Measurements from ENCODE around the gene ZNF45.

The ZNF45 gene

DNA sequence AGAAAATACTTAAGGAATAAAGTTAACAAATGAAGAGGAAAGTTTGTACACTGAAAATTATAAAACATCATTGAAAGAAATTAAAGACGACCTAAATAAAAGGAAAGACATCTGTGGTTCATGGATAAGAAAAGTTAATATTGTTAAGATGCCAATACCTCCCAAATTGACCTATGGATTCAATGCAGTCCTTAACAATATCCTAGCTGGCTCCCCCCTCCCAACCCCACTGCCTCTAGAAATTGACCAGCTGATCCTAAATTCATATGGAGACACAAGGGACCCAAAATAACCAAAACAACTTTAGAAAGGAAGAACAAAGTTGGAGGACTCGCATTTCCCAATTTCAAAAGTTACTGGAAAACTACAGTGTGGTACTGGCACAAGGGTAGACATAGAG is 28.3 kb downstream of the ZNF45 start:
- Histone ChIP-seq H3K27ac (no peak overlapping the region), H3K36me3 (peaks cover 9% of the 10 kb centered on the region), H3K4me3 (ENCODE audit: low read depth, low read length) (no peak overlapping the region), H3K9me3 (ENCODE audit: severe bottlenecking) (peaks cover 14% of the 10 kb centered on the region), H3K27me3 (ENCODE audit: insufficient read depth, low read depth, severe bottlenecking) (no peaks in the 10 kb centered on the region)
- TF ChIP-seq, protein P1, sequence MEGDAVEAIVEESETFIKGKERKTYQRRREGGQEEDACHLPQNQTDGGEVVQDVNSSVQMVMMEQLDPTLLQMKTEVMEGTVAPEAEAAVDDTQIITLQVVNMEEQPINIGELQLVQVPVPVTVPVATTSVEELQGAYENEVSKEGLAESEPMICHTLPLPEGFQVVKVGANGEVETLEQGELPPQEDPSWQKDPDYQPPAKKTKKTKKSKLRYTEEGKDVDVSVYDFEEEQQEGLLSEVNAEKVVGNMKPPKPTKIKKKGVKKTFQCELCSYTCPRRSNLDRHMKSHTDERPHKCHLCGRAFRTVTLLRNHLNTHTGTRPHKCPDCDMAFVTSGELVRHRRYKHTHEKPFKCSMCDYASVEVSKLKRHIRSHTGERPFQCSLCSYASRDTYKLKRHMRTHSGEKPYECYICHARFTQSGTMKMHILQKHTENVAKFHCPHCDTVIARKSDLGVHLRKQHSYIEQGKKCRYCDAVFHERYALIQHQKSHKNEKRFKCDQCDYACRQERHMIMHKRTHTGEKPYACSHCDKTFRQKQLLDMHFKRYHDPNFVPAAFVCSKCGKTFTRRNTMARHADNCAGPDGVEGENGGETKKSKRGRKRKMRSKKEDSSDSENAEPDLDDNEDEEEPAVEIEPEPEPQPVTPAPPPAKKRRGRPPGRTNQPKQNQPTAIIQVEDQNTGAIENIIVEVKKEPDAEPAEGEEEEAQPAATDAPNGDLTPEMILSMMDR (IDR thresholded peaks at IDR 0.05; ENCODE audit: low read depth, low read length), result no peak
- DNase-seq, result no peak

DNA sequence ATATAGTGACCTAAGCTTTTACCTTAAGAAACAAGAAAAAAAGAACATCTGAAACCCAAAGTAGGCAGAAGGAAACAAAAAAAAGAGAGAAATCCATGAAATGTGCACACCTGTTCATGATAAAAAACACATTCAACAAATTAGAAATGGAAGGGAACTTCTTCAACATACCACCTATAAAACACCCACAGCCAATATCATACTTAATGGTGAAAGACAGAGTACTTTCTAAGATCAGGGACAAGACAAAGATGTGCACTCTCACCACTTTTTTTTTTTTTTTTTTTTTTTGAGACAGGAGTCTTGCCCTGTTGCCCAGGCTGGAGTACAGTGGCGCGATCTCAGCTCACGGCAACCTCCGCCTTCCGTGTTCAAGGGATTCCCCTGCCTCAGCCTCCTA is 29.2 kb downstream of the ZNF45 start:
- peaks cover 16% of the 10 kb centered on the region for H3K9me3 ChIP-seq (ENCODE audit: severe bottlenecking)
- H3K36me3 ChIP-seq, result peaks cover 5% of the 10 kb centered on the region
- no peak overlapping the region for H3K27ac ChIP-seq
- H3K4me3 ChIP-seq (ENCODE audit: low read depth, low read length), result no peak overlapping the region
- DNase-seq, result no peak
- no peaks in the 10 kb centered on the region for H3K27me3 ChIP-seq (ENCODE audit: insufficient read depth, low read depth, severe bottlenecking)
- TF ChIP-seq, protein P1 (IDR thresholded peaks at IDR 0.05; ENCODE audit: low read depth, low read length), result no peak

DNA sequence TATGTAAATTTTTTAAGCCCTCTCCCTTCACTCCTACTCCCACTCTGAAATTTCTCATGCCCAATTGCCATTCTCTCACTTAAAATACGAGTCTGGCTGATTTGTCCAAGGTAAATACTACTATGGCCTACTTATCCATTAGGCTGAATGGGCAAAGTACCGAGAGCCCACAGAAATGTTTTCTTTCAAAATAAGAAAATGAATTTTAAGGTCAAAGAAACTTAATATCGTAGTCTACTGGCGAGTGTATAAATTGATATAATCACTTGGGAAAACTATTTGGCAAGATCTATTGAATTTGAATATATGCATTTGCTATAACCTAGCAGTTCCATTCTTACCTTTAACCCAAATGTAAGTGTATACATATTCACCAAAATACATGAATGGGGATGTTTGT is 32.7 kb downstream of the ZNF45 start:
- Histone ChIP-seq H3K9me3 (ENCODE audit: severe bottlenecking) (peaks cover 16% of the 10 kb centered on the region), H3K4me3 (ENCODE audit: low read depth, low read length) (peak overlapping the region; percentile 81), H3K27ac (no peak overlapping the region), H3K36me3 (peaks cover 5% of the 10 kb centered on the region), H3K27me3 (ENCODE audit: insufficient read depth, low read depth, severe bottlenecking) (no peaks in the 10 kb centered on the region)
- TF ChIP-seq, protein P1 (IDR thresholded peaks at IDR 0.05; ENCODE audit: low read depth, low read length), result no peak
- DNase-seq, result no peak

DNA sequence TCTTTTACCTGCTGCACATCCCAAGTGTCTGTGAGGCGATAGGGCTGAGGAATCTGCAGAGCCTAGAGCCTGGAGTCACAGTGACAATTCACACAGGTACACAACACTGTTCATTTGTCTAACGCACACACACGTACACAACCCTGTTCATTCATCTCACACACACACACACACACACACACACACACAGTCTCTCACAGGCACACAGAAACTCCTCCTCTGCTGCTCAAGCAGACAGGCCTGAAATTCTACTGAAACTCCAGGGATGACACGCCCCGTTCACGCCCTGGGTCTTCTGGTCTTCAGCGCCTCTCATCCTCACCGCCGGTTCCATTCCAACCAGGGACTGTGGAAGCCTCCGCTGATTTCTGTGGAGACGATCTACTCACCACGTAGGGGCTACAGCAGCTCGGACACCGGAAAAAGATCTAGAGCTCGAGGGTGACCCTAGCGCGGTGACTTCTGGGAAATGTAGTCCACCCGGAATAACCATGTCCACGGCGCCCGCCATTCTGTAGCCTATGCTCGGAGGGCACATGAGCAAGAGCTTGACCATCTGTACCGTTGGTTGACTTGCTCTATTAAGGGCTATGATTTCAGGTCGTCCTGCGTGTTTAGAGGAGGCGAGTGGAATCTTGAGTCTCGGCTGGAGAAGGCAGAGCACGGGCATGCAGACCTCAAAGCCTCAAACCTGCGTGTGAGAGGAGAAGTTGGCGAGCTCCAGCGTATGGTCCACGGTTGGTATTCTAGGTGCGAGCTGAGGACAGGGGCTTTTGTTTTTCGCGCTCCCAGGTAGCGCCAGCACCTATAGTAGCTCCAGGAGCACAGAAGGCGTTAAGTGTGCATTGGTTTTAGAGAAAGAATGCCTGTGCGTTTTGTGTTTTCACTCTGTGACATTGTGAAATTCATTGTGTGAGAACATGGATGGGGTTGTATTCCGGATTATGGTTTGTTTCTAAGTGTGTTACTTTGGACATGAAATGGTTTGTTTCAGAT is 33.4 kb downstream of the ZNF45 start:
- TF ChIP-seq, protein P1 (IDR thresholded peaks at IDR 0.05; ENCODE audit: low read depth, low read length), result no peak
- peak overlapping the region; percentile 57 for H3K27ac ChIP-seq
- peak overlapping the region; percentile 81 for H3K4me3 ChIP-seq (ENCODE audit: low read depth, low read length)
- peaks cover under 1% of the 10 kb centered on the region for H3K36me3 ChIP-seq
- peak; percentile 87 for DNase-seq
- H3K27me3 ChIP-seq (ENCODE audit: insufficient read depth, low read depth, severe bottlenecking), result no peaks in the 10 kb centered on the region
- H3K9me3 ChIP-seq (ENCODE audit: severe bottlenecking), result peaks cover 16% of the 10 kb centered on the region

DNA sequence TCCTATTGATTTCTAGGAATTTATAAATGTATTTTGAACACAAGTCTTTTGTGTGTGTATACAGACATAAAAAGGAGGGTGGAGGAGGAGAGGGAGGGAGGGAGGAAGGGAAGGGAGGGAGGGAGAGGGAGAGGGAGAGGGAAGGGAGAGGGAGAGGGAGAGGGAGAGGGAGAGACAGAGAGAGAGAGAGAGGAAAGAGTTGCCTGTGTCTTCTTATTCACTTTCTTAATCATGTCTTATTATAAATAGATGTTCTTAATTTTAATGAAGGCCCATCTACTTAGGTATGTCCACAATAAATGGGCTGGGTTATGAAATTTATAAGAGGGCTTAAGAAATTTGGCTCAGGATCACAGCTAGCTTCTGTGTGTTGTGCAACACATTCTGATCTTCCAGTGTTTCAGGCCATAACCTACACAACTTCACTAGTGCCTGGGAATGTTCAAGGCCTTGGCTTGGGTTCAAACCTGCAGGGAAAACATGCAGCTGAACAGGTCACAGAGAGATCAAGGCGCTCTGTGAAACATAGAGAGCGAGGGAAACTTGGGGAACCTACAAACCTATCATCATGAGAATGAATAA is 39.3 kb downstream of the ZNF45 start:
- Histone ChIP-seq H3K27ac (no peak overlapping the region), H3K27me3 (ENCODE audit: insufficient read depth, low read depth, severe bottlenecking) (no peaks in the 10 kb centered on the region), H3K4me3 (ENCODE audit: low read depth, low read length) (no peak overlapping the region), H3K36me3 (no peaks in the 10 kb centered on the region; the same call in 1 of the 2 replicates), H3K9me3 (ENCODE audit: severe bottlenecking) (no peaks in the 10 kb centered on the region)
- TF ChIP-seq, protein P1 (IDR thresholded peaks at IDR 0.05; ENCODE audit: low read depth, low read length), result no peak
- no peak for DNase-seq

All from WERI-Rb-1 (cell line).